Measurements from ENCODE around the gene JMJD8.

- TF ChIP-seq CTCF (IDR thresholded peaks at IDR 0.05) (no peak), POLR2A (IDR thresholded peaks at IDR 0.05) (no peak)
Observed at GRCh38 chr16:733382-734207, 49.5 kb upstream of the JMJD8 start.

Measured in ovary (tissue), 3 donors.